Body of pancreas (tissue), 4 donors: ENCODE measurements around the gene SLC1A7. TPM values are rescaled to one million over a fixed set of nuclear protein-coding genes. Genes with fewer than 3 reads are reported as not detected.
A peak's percentile ranks its signal among the peaks of the same experiment; 100 is the strongest.

Experiments used
- ATAC-seq: fragments of 150-250 bp; one replicate; pipeline ENCODE4 v1.9.1; 2016
- DNase-seq, 4 donors: peaks; one replicate each; pipeline ENCODE4 v3.0.0-alpha.2; 2019
- H3K27ac ChIP-seq, 4 donors: fragments of 200-600 bp; sonication (generic); 1 replicate in 3 of 4; 2 replicates in 1 of 4; pipeline versions ENCODE4 v1.5.1 to v1.6.1; 2016 to 2019; ENCODE audit warnings: mild to moderate bottlenecking in 1 of 4, mixed read lengths in 1 of 4, moderate library complexity in 1 of 4
- H3K27me3 ChIP-seq, 2 donors: fragments of 200-600 bp; sonication (generic); one replicate each; pipeline ENCODE4 v1.6.0; 2016; ENCODE audit warnings: mild to moderate bottlenecking in 1 of 2
- H3K36me3 ChIP-seq, 2 donors: fragments of 200-600 bp; sonication (generic); replicated peaks in 1 of 2; 2 replicates each; pipeline ENCODE4 v1.5.1; 2016; ENCODE audit warnings: low read depth in 2 of 2; ENCODE audit not compliant: insufficient read depth in 1 of 2
- H3K4me1 ChIP-seq: fragments of 200-600 bp; sonication (generic); one replicate; pipeline ENCODE4 v1.6.0; 2016
- H3K4me3 ChIP-seq, 2 donors: fragments of 200-600 bp; sonication (generic); 1 replicate in 1 of 2; 2 replicates in 1 of 2; pipeline ENCODE4 v1.5.1; 2016 to 2019
- H3K9me3 ChIP-seq, 3 donors: fragments of 200-600 bp; sonication (generic); 1 replicate in 2 of 3; 2 replicates in 1 of 3; pipeline ENCODE4 v1.5.1; 2016
- CTCF ChIP-seq, 7 experiments: fragments of 450-650 bp in 4 of 7; fragments of 200-600 bp in 3 of 7; sonication (generic) in 3 of 7; IDR thresholded peaks; one replicate each; pipeline ENCODE4 v1.5.1; 2016 to 2019; ENCODE audit warnings: antibody characterized with exemption in 7 of 7
- POLR2A ChIP-seq, 3 donors: fragments of 450-650 bp; IDR thresholded peaks; one replicate each; pipeline ENCODE4 v1.6.1; 2016; ENCODE audit warnings: antibody characterized with exemption in 3 of 3, mild to moderate bottlenecking in 2 of 3
- WGBS, 2 donors: methylation state at CpG; one replicate each; pipeline ENCODE4 v1.1.5; 2017; 5-methylcytosine and 5-hydroxymethylcytosine counted together
- intact Hi-C: fragments of 100-400 bp; cut with DNase I; formaldehyde crosslinking; loops from one replicate; pipeline ENCODE4 v1.15.1; 2023
- total RNA-seq, 2 donors: library from RNA; depleted of rRNA; stranded (reverse); fragments of >200 nt; gene quantifications; one replicate each; pipeline ENCODE4 v1.1.0, GENCODE V29; 2016

Gene SLC1A7
- total RNA-seq, 2 donors from 2014 or later, result not detected

GRCh38 chr1:53148123-53148522 lies 5.7 kb upstream of the SLC1A7 start:
- Histone ChIP-seq H3K4me3 (no peak overlapping the region), H3K27ac (no peak overlapping the region), H3K36me3 (no peaks in the 10 kb centered on the region), H3K9me3 (no peaks in the 10 kb centered on the region), H3K27me3 (no peaks in the 10 kb centered on the region), H3K4me1 (peaks cover 22% of the 10 kb centered on the region)
- DNase-seq, result no peak
- intact Hi-C loops, result no loop called here
- TF ChIP-seq POLR2A (IDR thresholded peaks at IDR 0.05), result no peak
- TF ChIP-seq CTCF (IDR thresholded peaks at IDR 0.05), result no peak
- ATAC-seq, result no peak
- WGBS, 2 donors, result 70 to 79% methylated on average over 3 of the region's 3 CpGs

- WGBS, 2 donors, result 82 to 85% methylated on average over 4 of the region's 4 CpGs
- DNase-seq (no peak), ATAC-seq (no peak)
- Histone ChIP-seq H3K27me3 (no peaks in the 10 kb centered on the region), H3K4me1 (peaks cover 22% of the 10 kb centered on the region), H3K4me3 (no peak overlapping the region), H3K27ac (peak overlapping the region in 1 of 4 donors; percentile 96), H3K36me3 (no peaks in the 10 kb centered on the region), H3K9me3 (no peaks in the 10 kb centered on the region)
- TF ChIP-seq CTCF (IDR thresholded peaks at IDR 0.05), result no peak
- no peak for TF ChIP-seq POLR2A (IDR thresholded peaks at IDR 0.05)
- intact Hi-C loops, result no loop called here
Observed at GRCh38 chr1:53147174-53147573, 4.7 kb upstream of the SLC1A7 start.

- Histone ChIP-seq H3K36me3 (no peaks in the 10 kb centered on the region), H3K27me3 (no peaks in the 10 kb centered on the region), H3K4me1 (peaks cover 22% of the 10 kb centered on the region), H3K4me3 (no peak overlapping the region), H3K27ac (peak overlapping the region; percentile 88 to 97 (median 96)), H3K9me3 (no peaks in the 10 kb centered on the region)
- intact Hi-C loops, result no loop called here
- WGBS, 2 donors, result 31 to 39% methylated on average over 13 to 24 of the region's 24 CpGs
- peak; percentile 99 for ATAC-seq
- no peak for TF ChIP-seq CTCF (IDR thresholded peaks at IDR 0.05)
- TF ChIP-seq POLR2A (IDR thresholded peaks at IDR 0.05), result peak; percentile 35 to 74 (median 70)
- DNase-seq, result peak; percentile 83 to 91 (median 88)
Observed at GRCh38 chr1:53145942-53146708, 3.7 kb upstream of the SLC1A7 start.

GRCh38 chr1:53145619-53145941 lies 3.1 kb upstream of the SLC1A7 start:
- Histone ChIP-seq H3K27me3 (no peaks in the 10 kb centered on the region), H3K4me1 (peaks cover 22% of the 10 kb centered on the region), H3K4me3 (no peak overlapping the region), H3K36me3 (no peaks in the 10 kb centered on the region), H3K9me3 (no peaks in the 10 kb centered on the region), H3K27ac (peak overlapping the region; percentile 88 to 97 (median 96))
- no peak for TF ChIP-seq POLR2A (IDR thresholded peaks at IDR 0.05)
- TF ChIP-seq CTCF (IDR thresholded peaks at IDR 0.05), result no peak
- DNase-seq, result no peak
- ATAC-seq, result no peak
- intact Hi-C loops, result no loop called here
- WGBS, 2 donors, result 26 to 34% methylated on average over 5 of the region's 5 CpGs

GRCh38 chr1:53145051-53145600 lies 2.7 kb upstream of the SLC1A7 start:
- no peak for ATAC-seq
- DNase-seq, result no peak
- peaks cover 22% of the 10 kb centered on the region for H3K4me1 ChIP-seq
- no peaks in the 10 kb centered on the region for H3K36me3 ChIP-seq
- no peak overlapping the region for H3K4me3 ChIP-seq
- no peaks in the 10 kb centered on the region for H3K9me3 ChIP-seq
- TF ChIP-seq CTCF (IDR thresholded peaks at IDR 0.05) (no peak), POLR2A (IDR thresholded peaks at IDR 0.05) (no peak)
- 79% methylated on average over 11 of the region's 11 CpGs for WGBS, 2 donors
- intact Hi-C loops, result no loop called here
- H3K27me3 ChIP-seq, result no peaks in the 10 kb centered on the region
- H3K27ac ChIP-seq, result peak overlapping the region; percentile 88 to 97 (median 96)
